D721Med (cell line): ENCODE results near the gene PTBP1.

Source experiments
- DNase-seq: peaks from one replicate; pipeline ENCODE4 v3.0.0; 2011; ENCODE audit warnings: low spot score; ENCODE audit not compliant: insufficient read length
- FAIRE-seq: peaks from 2 replicates; lab custom pipeline; 2011; peaks lifted over from hg19 to GRCh38; lab: Jason Lieb, UNC
- CTCF ChIP-seq: IDR thresholded peaks from 2 replicates; pipeline ENCODE4 v1.5.1; 2012; ENCODE audit warnings: mild to moderate bottlenecking, control low read depth; ENCODE audit not compliant: insufficient read depth; ENCODE audit errors: missing control alignments

PTBP1 gene

GRCh38 chr19:772730-773436, 24.4 kb upstream of the PTBP1 start:
- TF ChIP-seq CTCF = no peak
- no peak for FAIRE-seq
- DNase-seq = no peak

GRCh38 chr19:776549-776948, 20.7 kb upstream of the PTBP1 start:
- DNase-seq = no peak
- no peak for TF ChIP-seq CTCF
- no peak for FAIRE-seq

- FAIRE-seq (no peak), DNase-seq (no peak)
- TF ChIP-seq CTCF = no peak
These were observed 18.2 kb upstream of the PTBP1 start for GRCh38 chr19:778910-779653.

GRCh38 chr19:780935-781334, 16.3 kb upstream of the PTBP1 start:
- TF ChIP-seq CTCF = no peak
- DNase-seq (no peak), FAIRE-seq (no peak)

GRCh38 chr19:781800-782184, 15.5 kb upstream of the PTBP1 start:
- TF ChIP-seq CTCF = no peak
- DNase-seq = no peak
- FAIRE-seq = no peak

- FAIRE-seq (no peak), DNase-seq (no peak)
- TF ChIP-seq CTCF = no peak
These were observed 14.9 kb upstream of the PTBP1 start for GRCh38 chr19:782185-782877.
